ENCODE results near the gene PPFIA1.

The PPFIA1 gene

DNA sequence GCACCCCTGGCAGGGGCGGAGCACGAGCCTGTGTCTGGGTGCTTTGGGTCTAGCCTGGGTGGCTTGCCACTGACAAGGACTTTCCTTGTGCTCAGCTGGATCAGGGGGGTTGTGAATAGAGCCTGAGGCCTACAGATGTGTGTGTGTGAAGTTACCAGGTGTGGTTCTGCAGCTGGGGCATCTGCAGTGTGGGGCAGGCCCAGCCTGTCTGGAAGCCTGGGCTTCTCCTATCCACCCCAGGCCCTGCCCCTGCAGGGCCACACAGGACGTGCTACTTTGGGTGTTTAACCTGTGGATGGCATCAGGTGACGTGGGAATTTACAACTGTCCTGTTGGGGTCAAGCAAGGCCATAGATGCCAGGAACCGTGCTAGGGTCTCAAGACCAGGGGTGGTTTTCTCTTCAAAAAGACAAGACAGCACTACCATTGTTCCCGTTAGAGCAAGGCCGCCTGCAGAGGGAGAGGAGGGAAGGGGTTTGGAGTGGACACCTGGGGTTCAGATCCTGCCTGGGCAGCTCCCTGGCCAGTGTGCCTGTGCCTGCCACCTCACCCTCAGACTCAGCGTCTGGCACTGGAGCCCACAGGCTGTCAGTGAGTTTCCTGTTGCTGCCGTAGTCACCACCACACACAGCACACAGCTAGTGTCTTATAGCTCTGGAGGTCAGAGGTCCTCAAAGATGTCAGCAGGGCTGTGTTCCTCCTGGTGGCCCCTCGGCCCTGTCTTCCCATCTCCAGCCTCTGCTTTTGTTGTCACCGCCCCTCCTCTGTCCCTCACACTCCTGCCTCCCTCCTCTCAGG lies 159.4 kb downstream of the PPFIA1 start:
- no peak for DNase-seq (ENCODE audit: low read depth in 1 of 2, low spot score in 1 of 2)

DNA sequence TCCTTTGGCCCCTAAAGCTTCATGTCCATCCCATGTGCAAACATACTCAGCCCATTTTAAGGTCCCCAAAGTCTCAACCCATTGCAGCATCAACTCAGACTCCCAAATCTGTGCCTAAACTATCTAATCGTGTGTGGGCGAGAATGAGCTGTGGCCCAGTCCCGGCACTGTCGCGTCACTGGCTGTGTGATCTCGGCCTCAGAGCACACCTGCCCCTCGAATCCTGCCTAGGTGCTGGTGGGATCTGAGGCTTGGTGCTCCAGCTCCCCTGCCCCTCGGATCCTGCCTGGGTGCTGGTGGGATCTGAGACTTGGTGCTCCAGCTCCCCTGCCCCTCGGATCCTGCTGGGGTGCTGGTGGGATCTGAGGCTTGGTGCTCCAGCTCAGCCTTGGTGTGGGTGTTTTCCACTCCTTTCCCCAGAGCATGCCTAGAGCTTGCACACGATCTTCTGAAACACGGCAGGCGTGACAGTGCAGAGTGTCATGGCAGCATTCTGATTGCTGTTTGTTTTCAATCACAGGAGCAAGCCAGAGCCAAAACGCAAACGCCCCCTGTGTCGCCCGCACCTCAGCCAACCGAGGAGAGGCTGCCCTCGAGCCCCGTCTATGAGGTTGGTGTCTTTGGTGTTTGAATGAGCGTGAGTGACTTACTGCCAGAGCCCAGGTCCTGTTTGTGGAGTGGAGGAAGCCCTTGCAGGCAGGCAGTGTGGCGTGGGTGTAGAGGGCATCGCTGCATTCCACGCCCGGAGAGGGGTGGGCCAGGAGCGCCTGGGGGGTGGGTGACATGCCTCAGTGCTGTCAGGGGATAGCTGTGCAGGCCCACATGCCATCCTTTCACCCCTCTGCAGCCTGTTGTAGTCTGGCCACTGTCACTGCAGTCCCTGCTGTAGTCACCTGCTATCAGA lies 160.4 kb downstream of the PPFIA1 start:
- no peak for DNase-seq (ENCODE audit: low read depth in 1 of 2, low spot score in 1 of 2)

DNA sequence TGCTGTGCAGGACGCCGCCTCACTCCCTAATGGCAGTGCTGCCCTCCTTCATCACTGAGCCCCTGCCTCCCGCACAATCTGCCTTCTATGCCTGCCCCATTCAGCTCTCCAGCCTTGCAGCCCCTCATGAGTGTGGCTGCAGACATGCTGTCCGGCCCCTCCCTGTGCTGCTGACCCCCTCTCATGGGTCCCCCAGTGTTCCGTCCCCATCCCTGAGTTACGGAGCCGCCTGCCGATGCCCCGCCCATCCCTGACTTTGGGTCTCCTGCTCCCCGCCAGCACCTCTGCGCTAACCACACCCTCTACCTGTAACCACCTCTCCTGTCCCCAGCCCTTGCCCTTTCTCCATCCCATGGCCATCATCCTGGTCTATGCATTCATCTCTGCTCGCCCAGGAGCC lies 161.1 kb downstream of the PPFIA1 start:
- DNase-seq (ENCODE audit: low read depth in 1 of 2, low spot score in 1 of 2): no peak

DNA sequence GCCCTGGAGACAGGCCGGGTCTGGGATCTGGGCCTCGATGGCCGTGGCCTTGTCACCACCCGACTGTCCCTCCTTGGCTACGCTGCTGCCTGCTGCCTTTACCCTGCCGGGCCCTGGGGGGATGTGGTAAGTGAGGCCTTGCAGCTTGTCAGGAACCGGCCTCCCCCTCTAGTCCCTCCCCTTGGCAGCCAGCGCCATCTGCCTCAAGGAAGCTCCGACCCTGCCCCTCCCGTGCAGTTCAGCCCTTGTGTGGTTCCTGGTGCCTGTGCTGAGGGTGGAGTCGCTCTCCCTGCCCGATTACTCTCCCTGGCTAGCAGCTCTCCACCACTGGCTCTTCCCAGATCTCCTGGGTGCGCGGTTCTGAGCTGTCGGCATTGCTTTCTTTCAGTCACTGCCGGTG lies 161.6 kb downstream of the PPFIA1 start:
- no peak for DNase-seq (ENCODE audit: low read depth in 1 of 2, low spot score in 1 of 2)

DNA sequence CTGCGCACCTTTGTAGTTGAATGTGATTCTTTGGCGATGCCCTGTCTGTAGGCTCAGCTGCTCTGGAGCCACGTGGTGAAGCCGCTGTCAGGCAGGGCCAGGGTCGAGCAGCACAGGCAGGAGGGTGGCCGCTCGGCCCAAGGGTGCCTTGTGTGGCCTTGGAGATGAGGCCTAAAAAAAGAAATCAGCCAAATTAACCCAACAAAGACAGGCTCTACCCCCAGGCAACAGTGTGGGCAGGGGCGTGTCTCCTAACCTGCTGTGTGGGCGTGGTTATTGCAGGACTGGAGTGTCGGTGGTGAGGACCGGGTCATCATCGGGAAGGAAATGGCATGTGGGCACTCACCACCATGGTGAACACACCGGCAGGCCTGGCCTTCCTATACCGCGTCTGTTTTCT lies 162.1 kb downstream of the PPFIA1 start:
- no peak for DNase-seq (ENCODE audit: low read depth in 1 of 2, low spot score in 1 of 2)

DNA sequence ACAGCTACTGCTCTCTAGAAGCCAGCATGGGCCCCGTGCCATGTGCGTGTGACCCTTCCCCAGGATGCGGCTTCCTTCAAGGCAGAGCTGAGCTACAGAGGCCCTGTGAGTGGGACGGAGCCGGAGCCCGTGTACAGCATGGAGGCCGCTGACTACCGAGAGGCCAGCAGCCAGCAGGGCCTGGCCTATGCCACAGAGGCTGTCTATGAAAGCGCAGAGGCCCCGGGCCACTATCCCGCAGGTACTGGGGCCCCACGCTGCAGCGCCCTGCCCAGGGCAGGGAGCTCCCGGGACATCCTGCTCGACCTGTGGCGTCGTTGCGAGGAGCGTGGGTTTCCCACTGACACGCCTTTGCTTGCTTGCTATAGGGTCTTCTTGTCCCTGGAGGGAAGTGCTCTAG lies 162.5 kb downstream of the PPFIA1 start:
- DNase-seq (ENCODE audit: low read depth in 1 of 2, low spot score in 1 of 2): no peak

DNA sequence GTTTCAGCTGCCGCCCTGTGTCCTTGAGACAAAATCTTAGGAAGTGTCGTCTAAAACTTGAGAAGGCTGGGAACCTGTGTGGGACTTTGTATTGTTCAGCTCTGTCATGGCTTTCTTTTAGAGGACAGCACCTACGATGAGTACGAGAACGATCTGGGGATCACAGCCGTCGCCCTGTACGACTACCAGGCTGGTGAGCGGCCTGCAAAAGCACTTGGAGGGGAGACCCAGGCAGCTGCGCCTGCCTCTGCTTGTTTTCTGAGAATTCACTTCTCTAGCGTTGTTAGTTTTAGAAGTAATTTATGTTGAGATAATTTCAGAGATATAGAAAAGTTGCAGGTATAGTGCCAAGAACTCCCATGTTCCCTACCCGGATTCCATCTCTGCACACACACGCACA lies 163.0 kb downstream of the PPFIA1 start:
- DNase-seq (ENCODE audit: low read depth in 1 of 2, low spot score in 1 of 2): no peak

All from stimulated activated CD4-positive, alpha-beta T cell treated with anti-CD3 and anti-CD28 coated beads, Interleukin-15, amount 100 ng/mL, for 1 hour (primary cell).